HG03565 (cell line): ENCODE measurements around the gene PDZD2.
A peak's percentile ranks its signal among the peaks of the same experiment; 100 is the strongest.

Experiments
- ATAC-seq: cut with Tn5 transposase; IDR thresholded peaks from one replicate; pipeline ENCODE4 v1.9.1; 2021; ENCODE audit warnings: mild to moderate bottlenecking, moderate library complexity; ENCODE audit not compliant: unreplicated experiment

Gene PDZD2

DNA sequence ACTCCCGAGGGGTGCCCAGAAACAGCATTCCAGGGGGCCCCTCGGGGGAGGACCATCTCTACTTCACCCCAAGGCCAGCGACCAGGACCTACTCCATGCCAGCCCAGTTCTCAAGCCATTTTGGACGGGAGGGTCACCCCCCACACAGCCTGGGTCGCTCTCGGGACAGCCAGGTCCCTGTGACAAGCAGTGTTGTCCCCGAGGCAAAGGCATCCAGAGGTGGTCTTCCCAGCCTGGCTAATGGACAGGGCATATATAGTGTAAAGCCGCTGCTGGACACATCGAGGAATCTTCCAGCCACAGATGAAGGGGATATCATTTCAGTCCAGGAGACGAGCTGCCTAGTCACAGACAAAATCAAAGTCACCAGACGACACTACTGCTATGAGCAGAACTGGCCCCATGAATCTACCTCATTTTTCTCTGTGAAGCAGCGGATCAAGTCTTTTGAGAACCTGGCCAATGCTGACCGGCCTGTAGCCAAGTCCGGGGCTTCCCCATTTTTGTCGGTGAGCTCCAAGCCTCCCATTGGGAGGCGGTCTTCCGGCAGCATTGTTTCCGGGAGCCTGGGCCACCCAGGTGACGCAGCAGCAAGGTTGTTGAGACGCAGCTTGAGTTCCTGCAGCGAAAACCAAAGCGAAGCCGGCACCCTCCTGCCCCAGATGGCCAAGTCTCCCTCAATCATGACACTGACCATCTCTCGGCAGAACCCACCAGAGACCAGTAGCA, 451.3 kb downstream of the PDZD2 start:
- ATAC-seq, result no peak

DNA sequence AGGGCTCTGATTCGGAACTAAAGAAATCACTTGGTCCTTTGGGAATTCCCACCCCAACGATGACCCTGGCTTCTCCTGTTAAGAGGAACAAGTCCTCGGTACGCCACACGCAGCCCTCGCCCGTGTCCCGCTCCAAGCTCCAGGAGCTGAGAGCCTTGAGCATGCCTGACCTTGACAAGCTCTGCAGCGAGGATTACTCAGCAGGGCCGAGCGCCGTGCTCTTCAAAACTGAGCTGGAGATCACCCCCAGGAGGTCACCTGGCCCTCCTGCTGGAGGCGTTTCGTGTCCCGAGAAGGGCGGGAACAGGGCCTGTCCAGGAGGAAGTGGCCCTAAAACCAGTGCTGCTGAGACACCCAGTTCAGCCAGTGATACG, 451.8 kb downstream of the PDZD2 start:
- no peak for ATAC-seq

DNA sequence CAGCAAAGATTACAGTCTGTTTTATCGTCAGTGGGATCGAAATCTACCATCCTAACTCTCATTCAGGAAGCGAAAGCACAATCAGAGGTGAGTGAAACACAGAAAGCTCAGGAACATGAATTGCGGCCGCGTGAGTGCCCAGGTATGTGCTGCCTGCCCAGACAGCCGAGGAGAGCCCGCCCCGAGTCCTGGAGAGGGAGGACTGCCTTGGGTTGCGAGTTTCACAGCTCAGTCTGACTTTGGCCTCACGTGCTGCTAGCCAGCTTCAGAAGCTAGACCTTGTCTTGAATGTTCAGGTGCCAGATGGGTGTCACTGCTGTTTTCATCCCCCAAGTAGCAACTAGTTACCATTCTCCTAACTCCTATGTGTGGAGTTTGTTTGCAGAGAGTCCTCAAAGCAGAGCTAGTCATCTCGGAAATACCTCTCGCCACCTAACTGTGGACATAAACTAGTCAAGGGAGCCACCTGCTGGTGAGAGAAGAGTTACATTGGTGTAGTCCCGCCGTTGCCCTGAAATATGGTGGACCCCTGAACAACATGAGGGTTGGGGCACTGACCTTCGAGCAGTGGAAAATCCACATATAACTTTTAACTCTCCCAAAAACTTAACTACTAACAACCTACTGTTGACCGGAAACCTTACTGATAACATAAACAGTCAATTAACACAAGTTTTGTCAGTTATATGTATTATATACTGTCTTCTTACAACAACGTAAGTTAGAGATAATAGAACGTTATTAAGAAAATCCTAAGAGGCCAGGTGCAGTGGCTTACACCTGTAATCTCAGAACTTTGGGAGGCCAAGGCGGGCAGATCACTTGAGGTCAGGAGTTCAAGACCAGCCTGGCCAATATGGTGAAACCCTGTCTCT, 454.2 kb downstream of the PDZD2 start:
- ATAC-seq, result peak; percentile 94

DNA sequence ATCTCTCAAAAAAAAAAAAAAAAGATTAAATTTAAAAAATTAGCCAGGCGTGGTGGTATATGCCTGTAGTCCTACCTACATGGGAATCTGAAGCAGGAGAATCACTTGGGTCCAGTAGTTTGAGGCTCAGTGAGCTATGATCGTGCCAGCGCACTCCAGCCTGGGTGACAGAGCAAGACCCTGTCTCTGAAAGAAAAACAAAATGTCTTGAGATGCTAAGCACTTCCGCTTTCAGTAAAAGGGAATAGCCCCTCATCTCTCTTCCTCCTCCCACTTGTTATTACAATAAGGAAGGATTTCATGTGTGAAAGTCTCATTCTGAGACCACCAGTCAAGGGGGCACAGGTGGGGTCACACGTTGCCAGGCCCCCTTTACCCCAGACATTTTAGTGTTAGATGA, 455.8 kb downstream of the PDZD2 start:
- no peak for ATAC-seq

DNA sequence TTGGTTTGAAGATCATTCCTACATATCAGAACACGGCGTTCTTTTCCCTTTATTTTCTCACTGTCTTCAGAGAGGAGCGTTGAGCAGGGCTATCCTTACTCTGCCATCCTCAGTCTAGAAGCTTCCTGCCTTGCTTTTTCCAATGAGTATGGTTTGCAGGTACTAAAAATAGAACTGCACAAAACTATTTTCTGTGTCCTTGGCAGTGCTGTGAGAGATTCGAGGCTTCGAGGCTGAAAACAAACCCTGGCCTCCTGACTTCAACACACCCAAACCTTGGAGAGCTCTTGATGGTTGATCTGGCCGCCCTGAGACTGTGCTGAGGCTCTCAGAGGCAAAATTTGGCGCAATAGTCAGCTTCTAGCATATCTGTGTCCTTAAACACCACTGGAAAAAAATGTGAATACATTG, 456.3 kb downstream of the PDZD2 start:
- ATAC-seq, result no peak

DNA sequence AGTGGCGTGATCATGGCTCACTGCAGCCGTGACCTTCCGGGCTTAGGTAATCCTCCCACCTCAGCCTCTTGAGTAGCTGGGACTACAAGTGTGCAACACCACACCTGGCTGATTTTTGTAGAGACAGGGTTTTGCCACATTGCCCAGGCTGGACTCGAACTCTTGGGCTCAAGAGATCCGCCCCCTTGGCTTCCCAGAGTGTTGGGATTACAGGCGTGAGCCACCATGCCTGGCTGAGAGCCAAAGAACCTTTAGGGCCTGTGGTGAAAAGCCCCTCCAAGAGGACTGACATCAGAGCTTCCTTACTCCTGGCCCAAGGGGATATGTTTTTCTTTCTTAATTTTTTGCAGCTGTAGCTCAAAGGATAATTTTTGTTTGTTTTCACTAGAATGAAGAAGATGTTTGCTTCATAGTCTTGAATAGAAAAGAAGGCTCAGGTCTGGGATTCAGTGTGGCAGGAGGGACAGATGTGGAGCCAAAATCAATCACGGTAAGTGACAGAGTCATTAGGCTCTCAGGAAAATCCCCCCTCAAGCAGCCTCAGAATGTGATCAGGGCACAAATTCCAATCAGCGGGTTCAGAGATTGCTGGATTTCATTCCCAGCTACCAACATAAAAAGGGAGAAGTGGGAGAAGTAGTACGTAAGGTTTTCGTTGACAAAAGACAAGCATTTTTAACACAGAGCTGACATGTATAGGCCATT, 458.1 kb downstream of the PDZD2 start:
- no peak for ATAC-seq

DNA sequence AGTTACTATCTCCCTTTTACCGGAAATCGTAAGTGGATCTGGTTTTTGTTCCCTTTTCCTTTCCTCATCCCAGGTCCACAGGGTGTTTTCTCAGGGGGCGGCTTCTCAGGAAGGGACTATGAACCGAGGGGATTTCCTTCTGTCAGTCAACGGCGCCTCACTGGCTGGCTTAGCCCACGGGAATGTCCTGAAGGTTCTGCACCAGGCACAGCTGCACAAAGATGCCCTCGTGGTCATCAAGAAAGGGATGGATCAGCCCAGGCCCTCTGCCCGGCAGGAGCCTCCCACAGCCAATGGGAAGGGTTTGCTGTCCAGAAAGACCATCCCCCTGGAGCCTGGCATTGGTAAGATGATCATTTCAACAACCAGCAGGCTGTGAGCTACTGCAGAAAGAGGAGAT, 459.4 kb downstream of the PDZD2 start:
- ATAC-seq, result no peak

DNA sequence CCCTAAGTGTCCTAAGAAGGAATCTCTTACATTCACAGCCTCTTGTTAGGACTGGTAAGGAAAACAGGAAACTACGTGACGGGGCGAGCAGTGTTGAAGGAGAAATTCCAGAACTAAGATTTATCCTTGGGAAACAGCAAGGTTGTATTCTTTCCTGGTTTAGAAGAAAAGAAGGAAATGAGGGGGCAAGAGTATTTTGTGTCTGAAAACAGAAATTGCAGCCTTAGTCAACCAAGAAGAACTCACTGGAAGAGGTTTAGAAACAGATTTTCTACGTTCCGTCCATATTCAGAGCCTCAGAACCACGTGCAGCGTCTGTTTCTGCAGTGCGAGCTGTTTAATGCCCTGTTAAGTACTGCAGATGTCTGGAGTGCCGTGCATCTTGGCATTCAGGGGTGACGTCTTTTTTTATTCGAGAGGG, 460.0 kb downstream of the PDZD2 start:
- no peak for ATAC-seq

DNA sequence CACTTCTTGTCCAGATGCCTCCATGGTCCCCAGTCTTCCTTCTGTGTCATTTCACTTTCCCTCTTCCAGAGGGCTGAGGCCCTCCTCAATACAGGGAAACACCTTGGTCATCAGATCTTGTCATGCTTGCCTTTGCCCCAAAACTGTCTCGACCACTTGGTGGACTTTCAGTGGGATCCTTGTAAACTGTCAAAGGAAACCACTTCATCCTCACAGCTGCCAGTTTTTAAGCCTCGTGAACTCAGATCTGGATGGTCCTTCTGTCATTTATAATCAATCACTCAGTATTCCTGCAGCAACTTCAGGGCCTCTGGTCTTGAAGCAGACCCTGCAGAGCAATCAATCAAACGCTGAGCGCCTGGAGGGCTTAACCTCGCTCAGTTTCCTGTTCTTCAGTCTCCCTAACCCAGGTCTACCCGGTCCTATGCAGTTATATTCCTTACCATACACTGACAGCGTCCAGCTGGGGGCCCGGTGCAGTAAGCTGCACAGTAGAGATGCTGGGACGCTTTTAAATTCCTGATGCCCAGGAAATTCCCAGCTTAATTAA, 460.6 kb downstream of the PDZD2 start:
- no peak for ATAC-seq

DNA sequence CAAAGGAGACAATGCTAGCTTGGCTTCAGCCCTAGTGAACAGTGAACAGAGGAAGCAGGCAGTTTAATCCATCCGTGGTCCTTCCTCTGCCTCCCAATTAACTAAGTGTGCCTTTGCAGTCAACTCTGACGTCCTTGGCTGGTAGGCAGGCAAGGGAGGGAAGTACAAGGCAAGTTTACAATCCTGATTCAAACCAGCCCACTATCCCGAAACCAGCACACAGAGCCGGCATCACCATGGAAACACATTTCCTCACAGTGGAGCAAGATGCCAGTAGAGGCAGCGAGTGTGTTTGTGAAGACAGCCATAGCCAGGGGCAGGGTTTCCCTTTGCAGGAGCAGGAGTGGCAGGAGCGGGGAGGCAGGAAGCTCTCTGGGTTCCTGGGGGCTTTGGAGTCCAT, 461.3 kb downstream of the PDZD2 start:
- no peak for ATAC-seq

DNA sequence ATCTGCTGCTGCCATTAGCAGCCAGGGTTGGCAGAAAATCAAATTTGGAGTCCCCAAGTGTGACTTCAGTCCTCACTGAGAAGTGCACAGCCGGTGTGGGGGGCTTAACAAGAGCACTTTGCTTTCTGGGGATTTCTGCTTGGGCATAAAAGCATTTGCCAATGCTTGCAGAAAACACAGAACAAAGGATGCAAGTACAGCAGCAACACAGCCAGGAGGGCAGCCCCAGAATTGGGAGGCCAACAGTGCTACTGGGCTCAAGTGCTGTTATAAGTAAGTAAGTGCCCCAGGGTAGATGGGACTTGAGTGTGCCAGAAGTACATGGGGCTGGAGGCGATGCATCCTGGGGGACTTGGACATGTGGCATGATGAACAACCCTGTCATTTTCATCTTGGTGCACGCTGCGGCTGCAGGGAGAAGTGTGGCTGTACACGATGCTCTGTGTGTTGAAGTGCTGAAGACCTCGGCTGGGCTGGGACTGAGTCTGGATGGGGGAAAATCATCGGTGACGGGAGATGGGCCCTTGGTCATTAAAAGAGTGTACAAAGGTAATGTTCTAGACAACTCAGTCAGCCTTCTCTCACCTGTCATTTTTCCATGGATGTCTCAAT, 461.9 kb downstream of the PDZD2 start:
- ATAC-seq, result no peak

DNA sequence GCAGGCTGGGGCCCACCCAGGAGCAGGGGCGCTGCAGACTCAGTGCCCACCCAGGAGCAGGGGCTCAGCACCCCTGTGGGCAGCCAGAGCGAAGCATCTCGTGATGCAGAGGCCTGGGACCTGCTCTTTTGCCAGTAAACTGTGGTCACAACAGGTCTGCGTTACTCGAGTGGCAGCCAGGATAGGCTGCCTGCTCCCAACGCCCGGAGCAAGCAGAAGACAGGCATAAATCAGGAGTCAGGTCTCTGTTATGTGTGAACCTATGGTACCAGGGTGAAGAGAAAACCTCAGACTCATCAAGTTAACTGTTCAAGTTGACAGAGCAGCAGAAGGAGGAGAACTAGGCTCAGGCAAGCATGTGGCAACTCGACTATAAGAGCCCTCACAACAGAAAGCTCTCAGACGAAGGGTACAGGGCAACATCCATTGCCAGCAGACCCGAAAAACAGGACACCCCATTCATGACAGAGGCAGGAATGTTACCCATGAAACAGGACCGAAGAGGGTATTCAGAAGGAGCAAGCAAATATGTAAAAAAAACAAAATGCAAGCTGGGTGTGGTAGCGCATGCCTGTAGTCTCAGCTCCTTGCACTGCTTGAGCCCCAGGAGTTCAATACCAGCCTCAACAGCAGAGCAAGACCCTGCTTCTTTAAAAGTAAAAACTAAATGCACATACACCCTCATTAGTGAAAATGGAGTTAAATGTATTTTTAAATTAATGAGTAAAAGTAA, 463.5 kb downstream of the PDZD2 start:
- no peak for ATAC-seq

DNA sequence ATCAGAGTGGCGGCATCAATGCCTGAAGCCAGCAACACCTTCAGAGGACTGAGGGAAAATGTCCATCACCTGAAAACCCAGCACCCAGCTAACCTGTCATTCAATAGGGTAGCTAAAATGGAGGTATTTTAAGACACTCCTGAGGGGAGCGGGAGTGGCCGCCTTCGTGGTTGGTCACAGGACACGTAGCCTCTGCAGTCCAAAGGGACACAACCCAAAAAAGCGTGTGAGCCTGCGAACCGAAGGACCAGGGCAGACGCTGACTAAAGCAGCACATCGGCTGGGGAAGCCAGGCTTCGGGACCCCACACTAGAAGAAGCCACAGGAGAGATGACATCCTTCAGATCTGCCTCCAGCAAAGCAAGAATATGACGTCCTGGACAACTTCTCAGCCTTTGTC, 464.6 kb downstream of the PDZD2 start:
- ATAC-seq, result no peak

DNA sequence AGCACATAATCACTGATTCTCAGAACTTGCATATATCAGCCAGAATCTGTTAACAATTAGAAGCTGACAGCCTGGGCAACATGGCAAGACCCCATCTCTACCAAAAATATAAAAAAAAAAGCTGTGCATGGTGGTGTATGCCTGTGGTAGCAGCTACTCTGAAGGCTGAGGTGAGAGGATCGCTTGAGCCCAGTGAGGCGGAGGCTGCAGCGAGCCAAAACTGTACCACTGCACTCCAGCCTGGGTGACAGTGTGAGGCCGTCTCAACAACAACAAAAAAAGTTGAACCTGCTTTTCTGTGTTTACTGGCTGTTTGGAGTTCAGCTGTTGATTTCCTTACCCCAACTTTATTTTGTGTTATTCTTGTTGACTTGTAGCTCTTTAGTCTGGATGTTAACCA, 468.4 kb downstream of the PDZD2 start:
- no peak for ATAC-seq

DNA sequence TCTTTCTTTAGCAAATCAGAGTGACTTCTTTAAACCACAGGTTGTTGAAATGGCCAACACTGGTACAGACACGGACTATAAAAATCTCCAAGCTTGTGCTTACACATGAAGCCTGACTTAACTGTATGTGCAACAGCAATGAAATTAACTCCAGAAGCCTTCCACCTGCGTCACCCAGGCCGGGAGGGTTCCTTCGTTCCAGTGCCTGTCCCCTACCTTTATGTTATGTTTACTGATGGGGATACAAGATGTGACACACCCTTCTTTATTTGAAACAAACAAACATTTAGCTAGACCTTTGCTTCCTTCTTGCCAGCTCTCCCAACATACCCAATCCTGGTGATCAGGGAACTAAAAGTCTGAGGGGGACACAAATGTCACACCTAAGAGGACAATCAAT, 469.2 kb downstream of the PDZD2 start:
- no peak for ATAC-seq

DNA sequence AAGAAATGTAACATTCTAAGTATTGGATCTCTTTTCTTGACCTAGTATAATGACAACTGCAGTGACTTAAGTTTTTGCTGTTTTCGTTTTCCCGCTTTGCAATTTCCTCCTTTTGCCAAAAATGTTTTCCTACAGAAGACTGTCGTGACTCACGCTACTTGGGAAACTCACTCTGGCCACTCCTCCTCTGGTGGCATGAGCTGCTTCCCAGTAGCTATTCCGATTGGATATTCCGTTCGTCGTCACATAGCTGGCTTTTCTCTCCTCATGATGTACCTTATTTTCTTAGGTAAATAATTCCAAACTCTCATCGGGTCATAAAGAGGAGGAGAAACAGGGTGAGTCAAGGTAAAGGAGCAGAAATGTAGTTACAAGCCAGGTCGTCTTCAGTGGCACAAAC, 470.3 kb downstream of the PDZD2 start:
- no peak for ATAC-seq

DNA sequence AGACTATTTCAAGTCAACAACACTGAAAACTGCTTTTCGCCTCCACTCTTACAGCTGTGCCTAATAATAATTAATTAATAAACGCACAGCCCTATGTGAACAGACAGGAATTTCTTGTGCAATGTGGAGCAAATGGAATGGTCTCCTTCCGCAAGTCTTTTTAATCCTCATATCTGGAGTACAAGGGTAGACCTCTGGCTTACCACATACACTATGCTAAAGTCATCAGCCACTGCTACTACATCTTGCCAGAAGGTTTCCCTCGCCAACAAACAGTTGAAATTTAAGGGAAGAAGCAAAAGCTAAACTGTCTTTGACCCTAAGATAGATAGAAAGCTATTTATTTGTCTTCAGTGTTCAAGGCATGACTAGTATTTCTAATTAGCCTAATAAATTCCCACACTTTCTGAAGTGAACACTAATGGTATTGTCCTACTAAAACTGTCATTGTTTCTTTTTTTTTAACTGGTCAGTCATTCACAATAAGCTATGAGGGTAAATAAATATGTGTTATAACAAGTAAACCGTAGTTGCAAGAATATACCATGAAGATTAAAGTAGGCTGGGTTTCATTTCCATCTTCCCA, 471.3 kb downstream of the PDZD2 start:
- no peak for ATAC-seq

DNA sequence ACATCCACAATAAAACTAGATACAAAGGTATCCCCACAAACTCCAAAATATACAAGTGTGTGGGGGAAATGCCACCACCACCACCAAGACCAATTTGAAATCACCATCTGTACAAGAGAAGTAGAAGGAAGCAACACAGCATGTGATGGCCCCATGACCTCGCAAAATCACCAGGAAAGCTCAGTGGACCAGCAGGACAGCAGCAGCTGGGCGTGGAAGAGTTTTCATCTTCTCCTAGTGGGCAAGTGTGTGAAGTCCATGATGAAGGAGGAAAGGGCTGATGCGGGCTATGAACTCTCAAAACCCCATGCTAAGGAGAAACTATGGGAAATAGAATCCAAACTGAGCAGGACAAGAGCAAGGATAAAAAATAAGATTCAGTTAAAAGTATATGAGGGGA, 477.1 kb downstream of the PDZD2 start:
- no peak for ATAC-seq

DNA sequence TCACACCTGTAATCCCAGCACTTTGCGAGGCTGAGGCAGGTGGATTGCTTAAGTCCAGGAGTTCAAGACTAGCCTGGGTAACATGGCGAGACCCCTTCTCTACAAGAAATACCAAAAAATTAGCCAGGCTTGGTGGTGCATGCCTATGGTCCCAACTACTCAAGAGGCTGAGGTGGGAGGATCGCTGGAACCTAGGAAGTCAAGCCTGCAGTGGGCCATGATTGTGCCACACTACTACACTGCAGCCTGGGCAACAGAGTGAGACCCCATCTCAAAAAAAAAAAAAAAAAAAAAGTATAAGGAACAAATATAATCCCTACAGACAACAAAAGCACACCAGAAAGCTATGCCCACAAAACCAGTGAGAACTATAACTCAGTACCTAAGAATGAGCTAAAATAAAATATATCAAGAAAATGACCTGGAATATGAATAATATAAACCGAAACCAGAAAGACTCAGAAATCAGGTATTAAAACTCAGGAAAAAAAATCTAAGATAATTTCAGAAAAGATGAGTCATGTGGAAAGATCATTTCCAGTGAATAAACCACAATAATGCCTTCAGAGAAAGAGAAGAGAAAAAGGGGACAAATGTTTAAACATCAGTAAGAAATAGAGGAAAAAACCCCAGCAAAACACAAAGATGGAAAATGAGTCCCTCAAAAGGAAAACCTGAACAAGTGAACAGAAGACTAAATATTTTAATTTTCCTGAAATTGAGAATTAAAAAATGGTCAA, 477.8 kb downstream of the PDZD2 start:
- ATAC-seq, result no peak
